ENCODE measurements around the gene UBR4.

- TF ChIP-seq POLR2AphosphoS5 (IDR thresholded peaks at IDR 0.05; ENCODE audit: low read depth), result no peak
- no peak for TF ChIP-seq CTCF (conservative IDR thresholded peaks at IDR 0.05; ENCODE audit: low read depth in 2 of 2)
- TF ChIP-seq EZH2 (IDR thresholded peaks at IDR 0.05; ENCODE audit: low read depth, unreplicated experiment), result no peak
- TF ChIP-seq EZH2phosphoT487 (IDR thresholded peaks at IDR 0.05; ENCODE audit: unreplicated experiment), result no peak
- TF ChIP-seq ZNF114 (CRISPR knock-in tag; IDR thresholded peaks at IDR 0.05), result no peak
- TF ChIP-seq ETS1 (IDR thresholded peaks at IDR 0.05), result no peak
- TF ChIP-seq REST (IDR thresholded peaks at IDR 0.05; ENCODE audit: unreplicated experiment), result no peak
- TF ChIP-seq JUNB (IDR thresholded peaks at IDR 0.05; ENCODE audit: unreplicated experiment), result no peak
- no peak for TF ChIP-seq CREB1 (CRISPR knock-in tag; IDR thresholded peaks at IDR 0.05; ENCODE audit: low read depth)
- TF ChIP-seq ZNF462 (CRISPR knock-in tag; IDR thresholded peaks at IDR 0.05), result no peak
- TF ChIP-seq NANOG (IDR thresholded peaks at IDR 0.05; ENCODE audit: borderline replicate concordance), result no peak
- TF ChIP-seq STAT1 (IDR thresholded peaks at IDR 0.05; ENCODE audit: unreplicated experiment), result no peak
Measured at GRCh38 chr1:19091196-19091953, 118.7 kb downstream of the UBR4 start.

Measured in GM23338 (cell line).